Activated CD8-positive, alpha-beta memory T cell treated with anti-CD3 and anti-CD28 coated beads for 4 hours (primary cell): ENCODE data around the gene SNRNP27.

Experiments
- DNase-seq, 2 donors: peaks; one replicate each; pipeline ENCODE4 v3.0.0-alpha.2; 2020; ENCODE audit warnings: low read depth in 2 of 2

The SNRNP27 gene

DNA sequence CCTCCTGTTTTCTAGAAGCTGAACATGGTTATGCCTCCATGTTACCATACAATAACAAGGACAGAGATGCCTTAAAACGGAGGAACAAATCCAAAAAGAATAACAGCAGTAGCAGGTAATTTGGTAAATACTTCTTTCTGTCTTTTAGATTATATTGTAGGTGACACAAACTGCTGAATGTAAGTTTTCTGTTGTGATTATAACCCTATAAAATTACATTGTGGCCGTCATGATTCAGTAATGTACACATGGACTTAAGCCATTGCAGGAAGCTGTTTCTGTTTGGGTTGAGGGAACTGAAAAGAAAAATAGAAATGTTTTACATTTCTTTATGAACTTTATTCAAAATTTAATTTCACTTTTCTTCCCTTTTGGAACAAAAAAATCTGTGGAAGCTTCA, 22.4 kb downstream of the SNRNP27 start:
- no peak for DNase-seq

GRCh38 chr2:69917852-69918251, 24.1 kb downstream of the SNRNP27 start:
- DNase-seq, result no peak

DNA sequence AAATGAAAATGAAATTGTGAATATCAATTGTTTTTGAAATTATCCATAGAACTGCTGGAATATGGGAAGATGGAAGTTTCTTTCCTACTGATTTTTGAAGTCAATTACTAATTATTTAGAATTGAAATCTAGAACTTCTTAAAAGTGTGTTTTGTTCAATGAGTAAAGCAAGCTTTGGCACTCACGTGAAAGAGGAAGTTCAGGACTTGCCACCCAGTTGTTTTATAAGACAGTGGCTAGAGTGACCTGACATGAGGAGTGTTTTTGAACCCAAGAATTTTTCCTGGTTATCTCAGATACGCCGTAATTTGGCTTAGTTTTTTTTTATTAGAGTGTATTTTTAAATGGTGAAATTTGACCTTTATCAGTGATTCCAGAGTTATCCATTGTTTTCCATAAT, 24.6 kb downstream of the SNRNP27 start:
- no peak for DNase-seq

DNA sequence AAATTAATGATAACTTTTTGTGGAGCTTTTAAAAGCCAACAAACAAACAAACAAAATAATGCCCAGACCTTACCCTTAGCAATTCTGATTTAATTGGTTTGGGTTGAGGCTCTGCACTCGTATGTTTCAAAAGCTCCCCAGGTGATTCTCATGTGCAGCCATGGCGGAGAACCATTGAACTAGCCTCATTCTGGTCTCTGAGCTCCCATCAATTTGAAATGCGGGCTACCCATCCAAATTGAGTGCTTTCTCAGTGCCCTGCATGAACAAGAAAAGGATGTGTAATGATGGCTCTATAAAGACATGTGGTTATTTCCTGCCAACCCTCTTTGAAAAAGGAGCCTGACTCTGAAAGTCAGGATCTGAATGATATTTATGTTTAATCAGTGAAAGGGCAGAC, 29.4 kb downstream of the SNRNP27 start:
- no peak for DNase-seq

DNA sequence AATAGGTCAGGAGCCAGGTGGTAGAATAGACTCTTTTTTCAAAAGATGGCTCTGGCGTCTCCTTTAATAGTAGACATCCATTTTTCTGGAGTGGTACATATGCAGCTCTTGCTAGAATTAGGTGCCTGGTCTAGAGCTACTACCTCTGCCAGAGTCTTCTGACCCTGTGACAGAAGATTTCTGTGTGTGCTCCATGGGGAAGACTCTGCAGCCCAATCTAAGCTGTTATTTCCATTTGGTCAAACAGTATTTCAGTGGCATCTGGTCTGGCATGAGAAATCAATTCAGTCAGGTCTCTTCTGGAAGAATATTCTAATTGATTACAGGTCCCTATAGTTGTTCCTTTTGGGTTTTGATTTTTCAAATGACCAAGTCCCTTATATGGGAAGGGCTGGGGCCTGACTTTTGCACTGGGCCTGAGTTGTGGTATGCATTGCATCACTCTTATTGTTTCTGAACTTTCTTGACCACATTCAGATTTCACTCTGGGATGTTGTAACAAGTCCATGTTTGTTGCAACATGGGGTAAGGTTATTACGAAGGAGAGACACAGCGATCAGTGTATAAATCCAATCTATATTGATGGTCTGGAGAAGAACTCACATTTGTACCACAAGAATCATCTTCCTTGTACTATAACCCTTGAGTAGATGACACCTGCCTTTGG, 33.2 kb downstream of the SNRNP27 start:
- no peak for DNase-seq

DNA sequence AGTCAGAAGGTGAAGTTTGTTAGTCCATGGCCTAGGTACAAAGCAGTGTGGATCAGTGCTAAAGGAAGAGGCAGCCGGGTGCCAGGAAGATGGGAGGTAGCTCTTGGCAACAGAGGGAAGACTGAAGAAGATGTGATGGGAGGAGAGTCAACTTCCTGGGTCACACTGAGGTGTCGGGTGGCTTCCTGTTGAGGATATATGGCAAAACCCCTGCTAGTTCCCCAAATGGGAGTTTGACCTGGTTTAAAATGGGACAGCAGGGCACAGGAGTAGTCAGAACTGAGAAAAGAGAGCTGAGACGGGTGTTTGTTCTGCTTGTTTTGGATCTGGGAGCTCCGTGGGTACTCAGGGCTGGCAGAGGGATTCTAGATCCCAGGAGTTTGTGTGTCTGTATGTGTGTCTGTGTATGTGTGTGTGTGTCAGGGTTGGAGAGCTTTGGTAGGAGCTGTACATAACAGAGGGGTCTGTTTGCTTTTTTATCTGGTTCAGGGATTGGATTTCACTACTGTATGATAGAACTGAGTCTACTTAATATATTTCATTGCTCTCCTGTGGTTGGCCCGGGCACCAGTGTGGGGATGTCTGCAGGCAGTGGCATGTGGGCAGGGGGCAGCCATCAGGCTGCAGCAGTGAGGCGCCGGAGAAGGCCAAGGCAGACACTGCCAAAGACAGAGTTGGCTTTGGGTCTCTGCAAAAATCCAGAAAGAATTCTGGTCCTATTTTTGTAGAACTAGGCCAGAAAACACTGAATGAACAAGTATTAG, 38.3 kb downstream of the SNRNP27 start:
- DNase-seq, result no peak

GRCh38 chr2:69932596-69932922, 38.8 kb downstream of the SNRNP27 start:
- no peak for DNase-seq

GRCh38 chr2:69933254-69933828, 39.6 kb downstream of the SNRNP27 start:
- no peak for DNase-seq

DNA sequence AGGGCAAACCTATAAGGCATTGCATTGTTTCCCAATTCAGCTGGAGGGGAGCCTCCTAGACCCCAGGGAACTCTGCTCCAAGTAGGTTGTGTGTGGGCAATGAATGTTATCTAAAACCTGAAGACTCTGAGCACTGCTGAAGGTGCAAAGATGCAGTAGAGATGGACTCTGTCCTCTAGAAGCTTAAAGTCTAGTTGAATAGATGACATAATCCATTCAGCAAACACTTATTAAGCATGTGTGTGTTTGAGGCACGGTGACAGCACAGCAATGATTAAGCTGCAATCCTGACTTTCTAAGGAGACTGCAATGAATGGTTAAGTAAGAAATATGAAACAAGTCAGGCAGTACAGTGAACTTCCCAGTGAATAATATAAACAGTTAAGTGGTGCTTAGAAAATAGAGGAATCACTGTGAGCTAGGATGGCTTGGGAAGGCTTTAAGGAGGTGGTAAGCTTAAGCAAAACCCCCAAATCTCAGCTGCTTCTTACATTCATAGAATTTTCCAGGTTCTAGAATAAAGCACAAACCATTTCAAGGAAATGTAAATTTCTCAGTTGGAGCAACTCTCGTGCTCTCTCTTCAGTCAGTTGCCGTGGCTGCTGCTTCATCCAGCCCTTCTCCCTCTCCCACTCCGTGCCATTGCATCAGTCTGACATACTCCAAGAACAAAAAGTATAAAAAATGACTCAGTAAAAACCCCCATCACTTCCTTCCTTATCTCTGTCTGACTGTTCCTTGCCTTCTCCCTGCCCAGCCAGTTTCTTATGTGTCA, 40.3 kb downstream of the SNRNP27 start:
- DNase-seq, result no peak

DNA sequence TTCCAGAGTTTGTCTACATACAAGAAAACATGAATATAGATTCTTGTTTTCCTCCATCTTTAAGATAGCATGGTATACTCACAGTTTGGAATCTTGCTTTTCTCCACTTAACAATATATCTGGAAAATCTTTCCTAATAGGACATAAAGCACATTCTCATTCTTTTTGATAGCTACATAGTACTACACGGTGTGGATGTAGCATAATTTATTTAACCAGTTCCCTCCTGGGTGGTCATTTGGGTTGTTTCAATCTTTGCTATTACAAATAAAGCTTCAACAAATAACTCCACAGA, 40.8 kb downstream of the SNRNP27 start:
- DNase-seq, result no peak

DNA sequence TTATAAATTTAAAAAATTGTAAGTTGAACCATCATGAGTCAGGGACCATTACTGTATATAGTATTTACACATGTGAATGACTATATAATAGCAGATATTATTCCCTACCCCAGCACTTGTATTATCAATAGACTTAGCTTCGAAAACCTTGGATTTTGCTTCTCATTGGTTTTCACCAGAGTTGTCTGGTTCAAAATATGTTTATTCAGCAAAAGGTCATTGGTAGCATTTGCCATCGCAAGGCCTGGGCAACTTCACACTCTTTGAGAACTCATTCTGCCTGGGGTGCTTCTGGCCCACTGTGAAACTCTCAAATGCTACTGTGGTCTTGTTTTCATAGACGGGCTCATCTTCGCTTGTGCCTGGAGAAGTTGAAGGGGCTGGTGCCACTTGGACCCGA, 41.3 kb downstream of the SNRNP27 start:
- DNase-seq, result no peak

- no peak for DNase-seq
These were observed 43.1 kb downstream of the SNRNP27 start for GRCh38 chr2:69936906-69937305.

DNA sequence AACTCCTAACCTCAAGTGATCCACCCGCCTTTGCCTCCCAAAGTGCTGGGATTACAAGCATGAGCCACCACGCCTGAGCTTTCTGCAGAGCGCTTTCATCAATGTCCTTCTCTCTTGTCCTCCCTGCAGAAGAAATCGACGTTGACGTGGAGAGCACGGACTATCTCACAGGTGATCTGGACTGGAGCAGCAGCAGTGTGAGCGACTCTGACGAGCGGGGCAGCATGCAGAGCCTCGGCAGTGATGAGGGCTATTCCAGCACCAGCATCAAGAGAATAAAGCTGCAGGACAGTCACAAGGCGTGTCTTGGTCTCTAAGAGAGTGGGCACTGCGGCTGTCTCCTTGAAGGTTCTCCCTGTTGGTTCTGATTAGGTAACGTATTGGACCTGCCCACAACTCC, 44.2 kb downstream of the SNRNP27 start:
- no peak for DNase-seq

- DNase-seq, result no peak
These were observed 46.0 kb downstream of the SNRNP27 start for GRCh38 chr2:69939722-69940121.

DNA sequence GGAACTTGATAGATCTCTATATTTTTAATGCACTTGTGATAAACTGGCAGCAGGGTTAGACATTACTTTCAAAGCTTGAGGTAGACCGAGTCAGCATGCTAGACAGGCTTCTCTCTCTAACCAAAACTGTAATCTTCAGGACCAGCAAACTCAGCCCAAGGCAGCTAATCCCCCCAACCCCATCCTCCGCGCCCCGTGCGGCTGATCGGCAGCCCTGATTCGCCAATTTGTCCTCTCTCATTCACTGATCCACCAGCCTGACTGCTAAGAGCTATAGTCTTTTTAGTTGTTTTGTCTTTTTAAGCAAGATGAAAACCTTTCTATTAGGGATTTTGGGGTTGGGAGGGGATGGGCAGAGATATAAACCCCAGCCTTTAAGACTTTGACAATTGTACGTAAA, 46.9 kb downstream of the SNRNP27 start:
- no peak for DNase-seq

DNA sequence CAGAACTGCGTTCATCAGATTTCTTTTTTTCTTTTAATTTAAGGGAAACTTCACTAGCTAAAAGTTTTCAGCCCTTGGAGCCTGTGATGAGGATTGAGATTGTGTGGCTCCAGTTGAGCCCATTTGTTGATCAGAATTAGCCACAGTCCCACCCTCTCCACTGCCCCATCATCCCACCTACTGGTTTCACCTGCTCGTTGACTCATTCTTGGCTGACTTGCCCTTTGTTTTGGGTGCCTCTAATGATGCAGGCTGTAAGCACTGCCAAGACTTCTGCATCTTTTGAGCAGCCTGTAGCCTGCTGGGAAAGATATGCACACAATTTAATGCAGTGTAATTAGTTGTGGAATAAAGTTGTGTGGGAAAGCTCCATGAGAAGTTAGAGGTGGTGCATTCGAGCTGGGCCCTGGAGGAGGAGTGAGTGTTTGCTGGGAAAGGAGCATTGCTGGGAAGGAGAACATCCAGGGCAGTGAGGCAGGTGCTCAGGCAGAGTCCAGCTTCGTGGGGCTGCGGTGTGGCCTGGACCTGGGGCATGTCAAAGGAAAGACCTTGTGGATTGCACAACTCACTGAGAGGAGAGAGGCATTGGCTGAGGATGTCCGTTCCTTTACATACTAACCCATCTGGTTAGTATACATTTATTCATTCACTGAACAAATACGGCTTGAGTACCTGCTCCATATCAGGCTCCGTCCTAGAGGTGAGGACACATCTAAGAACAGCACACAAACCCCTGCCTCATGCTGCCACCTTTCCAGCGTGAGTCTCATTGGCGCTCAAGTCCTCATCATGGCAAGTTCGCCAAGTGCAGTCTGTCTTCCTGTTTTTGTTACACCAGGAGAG, 49.5 kb downstream of the SNRNP27 start:
- no peak for DNase-seq

DNA sequence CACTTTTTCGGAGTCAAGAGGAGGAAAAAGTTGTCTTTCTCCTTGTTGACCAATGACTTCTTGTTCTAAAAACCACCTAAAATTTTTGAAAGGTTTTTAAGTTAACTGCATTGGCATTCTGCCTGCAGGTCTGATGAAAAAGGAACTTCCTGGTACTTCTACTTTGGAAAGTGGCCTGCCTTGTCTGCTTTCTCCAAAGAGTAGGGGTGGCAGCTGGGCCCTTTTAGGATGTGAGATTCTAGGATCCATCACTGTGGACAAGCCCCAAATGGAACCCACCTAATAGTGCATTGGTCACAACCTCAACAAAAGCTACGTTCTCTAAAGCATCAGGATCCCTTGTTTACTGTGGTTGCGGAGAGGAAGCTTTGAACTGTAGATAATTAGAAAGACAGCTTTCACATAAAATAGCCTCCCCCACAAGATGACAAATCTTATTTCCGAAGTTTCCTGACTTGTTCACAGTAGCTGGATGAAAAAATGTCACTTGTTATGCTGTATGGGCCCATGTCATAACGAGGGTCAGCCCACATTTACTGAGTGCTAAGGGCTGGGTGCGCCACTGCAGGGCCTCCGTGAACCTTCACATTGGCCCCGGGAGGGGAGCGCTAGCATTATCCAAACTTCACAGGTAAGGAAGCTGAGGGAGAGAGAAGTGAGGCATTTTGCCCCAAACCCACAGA, 50.2 kb downstream of the SNRNP27 start:
- no peak for DNase-seq

DNA sequence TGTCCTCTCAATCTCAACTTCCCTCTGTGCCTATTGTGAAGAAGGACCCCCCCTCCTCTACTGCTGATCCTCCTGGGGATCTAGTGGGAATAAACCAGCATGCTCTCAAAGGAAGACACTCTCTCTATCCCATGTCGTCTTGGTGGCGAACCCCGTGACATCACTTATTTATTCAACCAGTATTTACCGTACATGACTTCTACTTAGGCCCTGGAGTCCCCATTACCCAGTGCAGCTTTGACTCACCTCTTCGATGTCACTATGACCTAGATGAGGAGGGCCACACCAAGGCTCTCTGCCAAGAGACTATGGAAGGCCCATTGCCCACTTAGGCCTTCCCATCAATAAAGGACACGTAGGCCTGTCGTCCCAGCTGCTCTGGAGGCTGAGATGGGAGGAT, 51.0 kb downstream of the SNRNP27 start:
- no peak for DNase-seq

- DNase-seq, result no peak
These were observed 51.7 kb downstream of the SNRNP27 start for GRCh38 chr2:69945441-69945840.

DNA sequence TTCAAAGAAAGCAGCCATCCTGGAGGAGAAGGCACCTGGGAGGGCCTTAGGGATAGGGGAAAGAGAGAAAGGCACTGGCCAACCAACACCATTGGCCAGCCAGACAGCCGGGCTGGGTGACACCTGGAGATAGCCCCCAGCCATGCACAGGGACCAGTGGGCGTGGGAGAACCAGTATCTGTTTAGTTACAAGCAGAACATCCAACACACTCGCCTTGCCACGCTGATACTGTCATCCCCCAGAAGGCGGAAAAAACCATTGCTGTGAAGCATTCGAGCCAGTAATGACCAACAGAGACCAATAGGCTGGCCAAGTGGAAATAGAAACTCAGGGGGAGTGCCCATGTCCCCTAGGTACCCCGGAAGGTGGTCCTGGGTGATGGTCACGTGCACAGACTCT, 52.2 kb downstream of the SNRNP27 start:
- DNase-seq, result no peak
